GM04504 (cell line): Measurements from ENCODE around the gene TLR1.
"Not testable (repeated sequence)": the region's sequence is repeated elsewhere in the genome, so short reads cannot be mapped to it uniquely, and the experiment has no call there.

Experiments used
- DNase-seq: peaks from one replicate; pipeline ENCODE4 v3.0.0-alpha.2; 2012; ENCODE audit warnings: low read depth

Gene TLR1

GRCh38 chr4:38807462-38807861 lies 2.9 kb upstream of the TLR1 start:
- DNase-seq: not testable (repeated sequence)

DNA sequence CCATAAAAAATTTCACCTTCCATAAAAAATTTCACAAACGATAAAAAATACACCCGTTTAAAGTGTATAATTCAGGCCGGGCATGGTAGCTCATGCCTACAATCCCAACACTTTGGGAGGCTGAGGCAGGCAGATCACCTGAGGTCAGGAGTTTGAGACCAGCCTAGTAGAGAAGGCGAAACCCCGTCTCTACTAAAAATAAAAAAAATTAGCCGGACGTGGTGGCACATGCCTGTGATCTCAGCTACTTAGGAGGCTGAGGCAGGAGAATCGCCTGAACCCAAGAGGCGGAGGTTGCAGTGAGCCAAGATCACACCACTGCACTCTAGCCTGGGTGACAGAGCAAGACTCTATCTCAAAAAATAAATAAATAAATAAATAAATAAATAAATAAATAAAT lies 1.7 kb upstream of the TLR1 start:
- not testable (repeated sequence) for DNase-seq

DNA sequence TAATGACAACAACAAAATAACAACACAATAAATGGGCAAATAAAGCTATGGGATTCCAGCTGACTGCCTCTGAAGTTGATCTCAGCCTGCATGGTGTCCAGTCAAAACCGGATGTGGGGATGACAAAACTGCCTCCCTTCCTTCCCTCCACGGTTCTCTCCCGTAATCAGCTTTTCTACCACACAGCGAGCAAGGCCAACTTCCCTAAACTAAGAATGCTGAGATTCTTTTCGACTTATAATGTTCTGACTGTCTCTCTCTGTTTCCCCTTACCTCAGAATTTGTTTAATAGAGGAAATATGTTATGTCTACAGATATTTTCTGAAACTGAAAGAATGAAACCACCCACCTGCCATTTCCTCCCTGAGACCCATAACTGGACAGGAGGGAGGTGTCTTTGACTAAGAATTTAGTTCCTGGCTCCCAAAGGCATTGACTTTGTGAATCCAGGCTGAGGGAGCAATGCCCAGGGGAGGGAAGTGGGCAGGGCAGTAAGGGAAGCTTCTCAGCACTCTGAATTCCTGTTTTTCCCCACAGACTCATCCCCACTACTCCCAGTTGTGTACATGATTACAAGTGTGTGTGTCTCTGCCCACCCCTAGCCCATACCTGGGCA lies 1.0 kb upstream of the TLR1 start:
- no peak for DNase-seq

- DNase-seq: no peak
These were observed 548 bp downstream of the TLR1 start for GRCh38 chr4:38803833-38804653.

- DNase-seq: no peak
These were observed 1.8 kb downstream of the TLR1 start for GRCh38 chr4:38802561-38803355.

GRCh38 chr4:38800961-38801450 lies 3.6 kb downstream of the TLR1 start:
- DNase-seq: no peak

GRCh38 chr4:38800366-38800765 lies 4.2 kb downstream of the TLR1 start:
- no peak for DNase-seq

- no peak for DNase-seq
These were observed 9.5 kb downstream of the TLR1 start for GRCh38 chr4:38795087-38795486.

DNA sequence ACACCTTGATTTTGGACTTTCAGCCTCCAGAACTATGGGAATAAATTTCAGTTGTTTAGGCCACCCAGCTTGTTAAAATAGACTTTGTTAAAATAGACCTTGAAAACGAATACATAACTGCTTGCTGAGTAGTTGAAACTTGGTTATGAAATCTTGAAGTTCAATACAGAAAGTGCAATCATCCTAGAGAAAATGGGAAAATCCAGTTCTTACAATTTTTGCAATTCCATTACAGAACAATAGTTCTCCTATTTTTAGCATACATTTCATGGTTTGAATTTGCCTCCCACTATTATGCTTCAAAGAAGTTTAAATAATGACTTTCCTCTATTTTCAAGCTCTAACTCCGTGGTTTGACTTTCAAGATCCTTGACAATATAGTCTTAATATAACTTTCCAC lies 10.5 kb downstream of the TLR1 start:
- no peak for DNase-seq

DNA sequence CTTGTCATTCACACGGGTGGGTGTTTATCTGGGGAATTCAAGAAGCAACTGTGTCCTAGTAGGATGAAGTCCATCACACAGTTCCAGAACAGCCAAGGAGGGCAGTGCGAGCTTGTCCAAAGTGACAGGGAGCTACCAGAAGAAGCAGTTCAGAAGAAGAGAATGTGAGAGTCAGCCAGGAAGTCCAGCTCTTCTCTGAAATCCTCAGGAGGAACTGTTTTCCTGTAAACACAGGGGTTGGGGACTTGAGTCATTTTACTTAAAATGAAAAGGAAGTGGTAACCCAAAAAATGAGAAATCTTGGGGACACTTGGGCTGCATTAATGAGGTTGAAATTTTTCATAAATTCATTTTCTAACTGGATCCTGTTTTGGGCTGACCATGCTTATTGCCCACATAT lies 13.6 kb downstream of the TLR1 start:
- no peak for DNase-seq

DNA sequence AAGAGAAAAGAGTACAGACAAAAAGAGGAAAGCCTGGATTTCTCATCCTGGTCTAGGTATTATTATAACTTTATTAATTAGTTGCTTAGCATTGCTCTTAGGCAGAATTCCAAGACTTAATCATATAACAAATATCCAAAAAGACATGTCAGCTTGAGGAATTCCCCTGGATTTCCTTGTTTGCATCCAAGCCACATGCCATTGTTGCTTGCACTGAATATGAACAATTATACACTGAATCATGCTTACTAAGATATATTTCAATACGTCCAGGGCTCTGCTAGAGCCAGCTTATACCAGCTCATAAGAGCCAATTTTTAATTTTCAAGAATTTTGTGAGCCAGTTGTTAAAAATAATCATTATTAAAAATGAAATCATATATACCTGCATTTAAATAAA lies 16.3 kb downstream of the TLR1 start:
- DNase-seq: no peak

DNA sequence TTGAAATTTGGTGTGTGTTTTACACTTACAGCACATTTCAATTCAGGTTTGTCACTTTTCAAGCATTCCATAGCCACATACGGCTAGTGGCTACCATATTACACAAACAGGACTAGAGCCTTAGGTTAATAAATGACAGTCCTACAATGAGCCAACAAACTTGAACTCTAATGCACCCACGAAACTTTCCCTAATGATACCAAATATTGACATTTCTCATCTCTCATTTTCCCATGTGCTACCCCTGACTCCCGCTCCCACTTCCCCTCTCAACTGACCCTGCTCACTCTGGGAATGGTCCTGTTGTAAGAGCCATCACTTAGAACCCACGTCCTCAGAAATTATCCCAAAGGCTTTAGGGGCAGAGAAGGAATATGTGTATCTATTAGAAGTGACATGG lies 16.9 kb downstream of the TLR1 start:
- no peak for DNase-seq

DNA sequence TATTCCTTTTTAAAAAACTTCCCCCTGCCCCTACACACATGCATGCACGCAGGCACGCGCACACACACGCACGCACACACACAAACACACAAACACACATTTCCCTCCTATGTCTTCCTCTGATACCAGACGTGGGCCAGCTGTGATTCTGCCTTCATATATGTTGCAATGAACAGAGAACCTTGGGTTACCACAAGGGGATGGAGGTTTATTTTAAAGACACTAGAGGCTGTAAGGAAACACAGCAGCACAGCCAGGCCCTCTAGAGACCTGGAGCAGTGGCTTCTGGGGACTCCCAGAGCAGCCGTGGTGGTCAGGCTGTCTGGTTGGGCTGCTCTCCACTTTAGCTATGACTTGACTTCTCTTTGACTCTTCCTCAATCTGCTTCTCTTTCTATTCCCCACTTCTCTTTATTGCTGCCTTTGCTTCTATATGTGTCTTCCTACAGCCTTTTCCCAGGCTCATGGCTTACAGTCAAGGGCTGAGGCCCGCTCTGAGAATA lies 18.6 kb downstream of the TLR1 start:
- no peak for DNase-seq

DNA sequence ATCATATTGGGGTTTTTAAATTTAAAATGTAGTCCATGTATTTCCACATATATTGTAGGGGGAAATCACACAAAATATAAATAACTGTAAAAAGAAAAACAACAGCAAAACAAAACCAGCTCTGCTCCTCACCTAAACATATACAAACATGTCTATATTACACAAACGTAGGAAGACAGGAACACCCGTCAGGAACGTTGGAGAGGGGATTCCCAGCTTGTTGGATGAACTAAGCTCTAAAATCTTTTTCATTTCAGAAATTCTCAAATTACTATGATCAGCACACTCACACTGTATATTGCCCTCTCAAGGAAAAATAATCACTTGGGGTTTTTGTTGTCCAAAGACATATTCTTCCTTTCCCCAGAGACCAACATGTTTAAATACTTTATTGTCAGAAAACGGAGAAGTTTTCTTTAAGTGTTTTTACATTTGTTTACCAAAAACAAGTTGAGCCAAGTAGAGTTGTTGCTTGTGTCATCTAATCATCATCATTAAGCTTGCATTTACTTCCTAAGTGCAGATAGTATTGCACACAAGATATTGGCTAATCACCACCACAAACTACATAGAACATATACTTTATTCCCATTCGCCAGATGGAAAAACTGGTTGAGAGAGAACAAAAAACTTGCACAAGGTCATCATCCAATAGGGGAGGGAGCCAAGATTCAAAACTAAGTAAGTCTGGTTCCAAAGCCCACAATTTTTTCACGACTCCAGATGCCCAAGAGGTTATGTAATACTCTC lies 19.4 kb downstream of the TLR1 start:
- DNase-seq: no peak

- DNase-seq: no peak
These were observed 20.4 kb downstream of the TLR1 start for GRCh38 chr4:38784141-38784540.

DNA sequence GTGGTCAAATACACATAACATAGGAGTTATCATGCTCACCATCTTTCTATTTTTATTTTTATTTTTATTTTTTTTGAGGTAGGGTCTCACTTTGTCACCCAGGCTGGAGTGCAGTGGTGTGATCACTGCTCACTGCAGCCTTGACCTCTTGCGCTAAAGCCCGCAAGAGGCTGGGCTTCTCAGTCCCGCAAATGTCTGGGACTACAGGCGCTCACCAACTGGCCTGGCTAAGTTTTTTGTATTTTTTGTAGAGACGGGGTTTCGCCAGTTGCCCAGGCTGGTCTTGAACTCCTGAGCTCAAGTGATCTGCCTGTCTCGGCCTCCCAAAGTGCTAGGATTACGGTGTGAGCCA lies 21.5 kb downstream of the TLR1 start:
- DNase-seq: no peak

DNA sequence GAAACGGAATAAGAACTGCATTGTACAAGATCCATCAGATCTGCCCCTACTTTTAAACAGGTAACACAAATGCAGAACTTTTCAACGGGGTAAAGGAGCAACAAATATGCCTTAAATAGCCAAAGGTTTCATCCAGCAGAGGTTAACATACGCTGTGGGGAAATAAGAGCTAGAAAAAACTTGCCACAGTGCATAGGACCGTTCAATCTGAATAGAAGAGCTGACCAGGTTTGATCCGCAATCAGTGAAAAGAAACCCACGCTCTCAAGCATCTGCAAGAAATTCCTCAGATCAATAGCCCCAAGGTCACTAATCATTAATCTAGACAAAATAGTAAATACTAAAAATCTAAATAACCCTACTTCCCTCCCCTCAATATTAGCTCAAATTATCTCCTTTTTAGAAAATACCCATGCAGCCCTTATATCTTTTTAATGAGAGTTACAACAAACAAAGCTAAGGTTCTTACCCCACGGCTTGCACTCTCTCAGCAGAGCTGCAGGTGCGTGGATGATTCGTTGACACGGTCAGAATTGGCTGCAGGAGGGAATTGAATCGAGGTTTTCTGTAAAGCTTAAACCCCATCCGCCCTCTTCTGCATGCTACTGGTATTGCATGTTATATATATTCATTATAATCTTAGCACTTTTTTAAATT lies 22.0 kb downstream of the TLR1 start, which contains the start of gene TLR10:
Gene TLR10 (minus strand): TSS at position 539 of the 657 bp plus-strand sequence. CDS start 7,400 bp downstream, outside the sequence.
- DNase-seq: no peak

DNA sequence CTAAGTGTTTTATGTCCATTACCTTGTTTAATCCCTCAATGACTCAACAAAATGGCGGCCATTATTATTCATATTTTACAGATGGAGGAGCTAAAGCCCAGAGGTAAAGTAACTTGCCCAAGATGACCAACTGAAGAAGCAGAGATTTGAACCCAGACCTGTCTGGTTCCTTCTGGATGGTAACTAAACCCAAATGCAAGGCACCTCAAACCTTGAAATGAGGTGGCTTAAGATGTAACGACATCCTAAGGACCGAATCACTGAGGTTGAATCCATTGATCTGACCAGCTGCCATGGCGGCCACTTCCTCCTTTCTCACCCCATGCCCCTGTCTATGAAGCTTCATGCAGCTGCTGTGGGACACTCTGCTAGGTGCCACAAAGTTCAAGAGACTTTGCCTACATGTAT lies 22.7 kb downstream of the TLR1 start:
- DNase-seq: no peak

DNA sequence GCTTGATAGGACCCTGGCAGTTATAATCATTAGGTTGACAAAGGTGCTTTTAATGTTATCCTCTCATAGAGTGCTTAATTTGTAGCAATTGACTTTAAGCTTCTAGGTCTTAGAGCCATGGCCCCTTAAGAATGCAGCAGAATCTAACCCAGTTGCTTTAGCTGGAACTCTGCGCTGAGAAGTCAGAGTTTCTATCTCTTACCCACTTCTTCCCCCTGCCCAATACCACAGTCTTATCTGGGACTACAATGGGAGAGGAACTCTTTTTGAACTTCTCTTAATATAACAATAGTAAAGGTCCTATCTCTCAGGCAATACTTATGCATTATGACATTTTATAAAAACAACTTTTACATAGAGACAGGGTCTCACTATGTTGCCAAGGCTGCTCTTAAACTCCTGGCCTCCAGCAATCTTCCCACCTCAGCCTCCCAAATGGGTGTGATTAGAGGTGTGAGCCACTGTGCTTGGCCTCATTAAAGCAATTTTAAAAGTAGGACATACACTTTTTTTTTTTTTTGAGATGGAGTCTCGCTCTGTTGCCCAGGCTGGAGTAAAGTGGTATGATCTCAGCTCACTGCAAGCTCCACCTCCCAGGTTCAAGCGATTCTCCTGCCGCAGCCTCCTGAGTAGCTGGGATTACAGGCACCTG lies 23.6 kb downstream of the TLR1 start:
- no peak for DNase-seq

GRCh38 chr4:38779790-38780189 lies 24.8 kb downstream of the TLR1 start:
- no peak for DNase-seq

DNA sequence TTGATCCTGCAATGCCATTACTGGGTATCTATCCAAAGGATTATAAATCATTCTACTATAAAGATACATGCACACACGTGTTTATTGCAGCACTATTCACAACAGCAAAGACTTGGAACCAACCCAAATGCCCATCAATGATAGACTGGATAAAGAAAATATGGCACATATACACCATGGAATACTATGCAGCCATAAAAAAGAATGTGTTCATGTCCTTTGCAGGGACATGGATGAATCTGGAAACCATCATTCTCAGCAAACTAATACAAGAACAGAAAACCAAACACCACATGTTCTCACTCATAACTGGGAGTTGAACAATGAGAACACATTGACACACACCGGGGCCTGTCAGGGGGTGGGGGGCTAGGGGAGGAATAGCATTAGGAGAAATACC lies 26.7 kb downstream of the TLR1 start:
- not testable (repeated sequence) for DNase-seq
